ENCODE data around the gene FN3KRP.

FN3KRP gene

GRCh38 chr17:82720204-82720603 lies 3.7 kb downstream of the FN3KRP start:
- Histone ChIP-seq H3K4me1 (peaks cover 0 to 28% (median 17%) of the 10 kb centered on the region in 4 donors), H3K27me3 (no peaks in the 10 kb centered on the region), H3K36me3 (peaks cover 24 to 67% (median 41%) of the 10 kb centered on the region in 3 donors), H3K4me3 (no peak overlapping the region), H3K27ac (no peak overlapping the region), H3K9me3 (no peaks in the 10 kb centered on the region)
- intact Hi-C loops (cut with DNase I; ENCODE audit: low total_unique reads), result no loop called here
- no peak for TF ChIP-seq CTCF (IDR thresholded peaks at IDR 0.05)
- no peak for DNase-seq

- no peak for TF ChIP-seq CTCF (IDR thresholded peaks at IDR 0.05)
- H3K27me3 ChIP-seq, result no peaks in the 10 kb centered on the region
- H3K4me1 ChIP-seq, result peaks cover 0 to 11% (median 7%) of the 10 kb centered on the region in 4 donors
- intact Hi-C loops (cut with DNase I; ENCODE audit: low total_unique reads), result no loop called here
- no peak overlapping the region for H3K4me3 ChIP-seq
- H3K9me3 ChIP-seq, result no peaks in the 10 kb centered on the region
- DNase-seq, result no peak
- no peak overlapping the region for H3K27ac ChIP-seq
- peaks cover 24 to 90% (median 56%) of the 10 kb centered on the region in 3 donors for H3K36me3 ChIP-seq
Measured at GRCh38 chr17:82722341-82723013, 6.0 kb downstream of the FN3KRP start.

DNA sequence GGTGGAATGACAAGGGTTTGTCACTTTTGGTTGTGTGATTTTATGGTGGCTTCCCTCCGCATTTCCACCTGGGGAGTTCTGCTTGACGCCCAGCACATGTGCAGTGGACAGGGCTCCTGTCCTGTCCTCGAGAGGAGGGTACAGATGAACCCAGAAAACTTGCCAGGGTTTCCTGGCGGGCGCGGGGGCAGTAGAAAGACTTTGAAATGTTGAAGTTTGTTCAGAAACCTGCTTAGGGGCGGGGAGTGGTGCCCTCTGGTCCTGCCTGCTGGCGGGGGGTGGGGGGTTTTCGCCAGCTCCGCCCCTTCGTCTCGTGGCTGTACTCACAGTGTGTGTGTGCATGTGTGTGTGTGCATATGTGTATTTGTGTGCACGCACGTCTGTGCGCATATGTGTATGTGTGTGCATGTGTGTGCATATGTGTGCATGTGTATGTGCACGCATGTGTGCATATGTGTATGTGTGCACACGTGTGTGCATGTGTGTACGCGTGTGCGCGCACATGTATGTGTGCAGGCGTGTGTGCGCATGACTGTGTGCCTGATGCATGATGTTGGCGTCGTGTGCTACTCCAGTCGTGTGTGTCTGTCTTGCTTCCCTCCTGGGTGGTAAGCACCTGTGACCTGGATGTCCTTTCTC lies 6.8 kb downstream of the FN3KRP start:
- Histone ChIP-seq H3K4me1 (peaks cover 0 to 3% (median 0%) of the 10 kb centered on the region in 4 donors), H3K27ac (no peak overlapping the region), H3K36me3 (peaks cover 24 to 98% (median 58%) of the 10 kb centered on the region in 3 donors), H3K27me3 (no peaks in the 10 kb centered on the region), H3K4me3 (no peak overlapping the region), H3K9me3 (no peaks in the 10 kb centered on the region)
- no peak for DNase-seq
- intact Hi-C loops (cut with DNase I; ENCODE audit: low total_unique reads), result no loop called here
- TF ChIP-seq CTCF (IDR thresholded peaks at IDR 0.05), result no peak

DNA sequence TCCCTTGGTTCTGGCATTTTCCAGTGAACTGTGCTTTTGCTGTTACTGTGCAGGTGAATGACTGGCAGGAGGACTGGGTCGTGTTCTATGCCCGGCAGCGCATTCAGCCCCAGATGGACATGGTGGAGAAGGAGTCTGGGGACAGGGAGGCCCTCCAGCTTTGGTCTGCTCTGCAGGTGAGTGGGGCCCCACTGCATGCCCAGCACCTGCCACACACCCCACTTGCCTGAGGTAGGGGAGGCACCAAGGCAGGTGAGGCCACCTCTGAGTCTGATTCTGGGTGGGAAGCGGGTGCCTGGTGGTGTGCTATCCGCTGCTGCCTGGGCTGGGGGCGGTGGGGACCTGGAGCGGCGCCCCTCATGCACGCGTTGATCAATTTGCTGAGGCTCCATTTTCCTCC lies 9.9 kb downstream of the FN3KRP start:
- Histone ChIP-seq H3K9me3 (no peaks in the 10 kb centered on the region), H3K27ac (no peak overlapping the region), H3K36me3 (peaks cover 18 to 87% (median 50%) of the 10 kb centered on the region in 3 donors), H3K4me1 (no peaks in the 10 kb centered on the region), H3K4me3 (no peak overlapping the region), H3K27me3 (no peaks in the 10 kb centered on the region)
- DNase-seq, result no peak
- TF ChIP-seq CTCF (IDR thresholded peaks at IDR 0.05), result no peak
- intact Hi-C loops (cut with DNase I; ENCODE audit: low total_unique reads), result no loop called here

GRCh38 chr17:82729479-82730260 lies 13.2 kb downstream of the FN3KRP start:
- H3K4me1 ChIP-seq, result peaks cover 0 to 3% (median 1%) of the 10 kb centered on the region in 4 donors
- H3K4me3 ChIP-seq, result no peak overlapping the region
- H3K27me3 ChIP-seq, result no peaks in the 10 kb centered on the region
- H3K27ac ChIP-seq, result no peak overlapping the region
- no peak for DNase-seq
- no peaks in the 10 kb centered on the region for H3K9me3 ChIP-seq
- TF ChIP-seq CTCF (IDR thresholded peaks at IDR 0.05), result no peak
- intact Hi-C loops (cut with DNase I; ENCODE audit: low total_unique reads), result no loop called here
- H3K36me3 ChIP-seq, result peaks cover 0 to 67% (median 35%) of the 10 kb centered on the region in 3 donors
